ENCODE results near the gene NRG3. TPM values are rescaled to one million over a fixed set of nuclear protein-coding genes. Genes with fewer than 3 reads are reported as not detected.

NRG3 gene
- total and polyA plus RNA-seq, 2 donors (not counting 1 experiment from before 2014, with no cell fraction given) = not detected

- H3K27me3 ChIP-seq (ENCODE audit: control insufficient read depth, insufficient read depth, low read length) = no peaks in the 10 kb centered on the region
- no peaks in the 10 kb centered on the region for H3K4me1 ChIP-seq (ENCODE audit: control insufficient read depth, extremely low read depth, insufficient read depth, low read length)
- no peak overlapping the region for H3K27ac ChIP-seq (ENCODE audit: insufficient read depth, low read length)
- H3K36me3 ChIP-seq (ENCODE audit: control insufficient read depth, insufficient read depth, low read length) = no peaks in the 10 kb centered on the region
- H2AFZ ChIP-seq (ENCODE audit: low read length) = no peak overlapping the region
- no peaks in the 10 kb centered on the region for H4K20me1 ChIP-seq (ENCODE audit: control insufficient read depth, extremely low read depth, insufficient read depth, low read length)
- no peak for DNase-seq (ENCODE audit: low read depth in 2 of 2)
- H3K4me3 ChIP-seq (replicated peaks in 1 of 4; ENCODE audit: control extremely low read depth in 1 of 4, insufficient read depth in 1 of 4, low read depth in 3 of 4, low read length in 4 of 4) = no peak overlapping the region
- H3K9ac ChIP-seq (ENCODE audit: insufficient read depth, low read length) = no peak overlapping the region
- H3K9me3 ChIP-seq (ENCODE audit: control insufficient read depth, insufficient read depth, low read depth, low read length) = no peaks in the 10 kb centered on the region
- H3K4me2 ChIP-seq (ENCODE audit: extremely low read depth, insufficient read depth, low read length) = no peak overlapping the region
- no peaks in the 10 kb centered on the region for H3K79me2 ChIP-seq (ENCODE audit: control insufficient read depth, insufficient read depth, low read length)
- TF ChIP-seq EZH2 (IDR thresholded peaks at IDR 0.05; ENCODE audit: low read length, missing control alignments) (no peak), CTCF (conservative IDR thresholded peaks at IDR 0.05 in 1 of 2, IDR thresholded peaks at IDR 0.05 in 1 of 2; ENCODE audit: low read depth in 1 of 2, low read length in 2 of 2) (no peak)
Observed at GRCh38 chr10:82038587-82038986, 163.6 kb downstream of the NRG3 start.

GRCh38 chr10:82040336-82040735 lies 165.3 kb downstream of the NRG3 start:
- no peak overlapping the region for H3K4me3 ChIP-seq (replicated peaks in 1 of 4; ENCODE audit: control extremely low read depth in 1 of 4, insufficient read depth in 1 of 4, low read depth in 3 of 4, low read length in 4 of 4)
- no peaks in the 10 kb centered on the region for H4K20me1 ChIP-seq (ENCODE audit: control insufficient read depth, extremely low read depth, insufficient read depth, low read length)
- TF ChIP-seq EZH2 (IDR thresholded peaks at IDR 0.05; ENCODE audit: low read length, missing control alignments) = no peak
- no peak overlapping the region for H3K9ac ChIP-seq (ENCODE audit: insufficient read depth, low read length)
- H3K4me1 ChIP-seq (ENCODE audit: control insufficient read depth, extremely low read depth, insufficient read depth, low read length) = no peaks in the 10 kb centered on the region
- DNase-seq (ENCODE audit: low read depth in 2 of 2) = no peak
- no peak overlapping the region for H3K27ac ChIP-seq (ENCODE audit: insufficient read depth, low read length)
- H3K79me2 ChIP-seq (ENCODE audit: control insufficient read depth, insufficient read depth, low read length) = no peaks in the 10 kb centered on the region
- H3K9me3 ChIP-seq (ENCODE audit: control insufficient read depth, insufficient read depth, low read depth, low read length) = no peaks in the 10 kb centered on the region
- no peak overlapping the region for H3K4me2 ChIP-seq (ENCODE audit: extremely low read depth, insufficient read depth, low read length)
- no peaks in the 10 kb centered on the region for H3K36me3 ChIP-seq (ENCODE audit: control insufficient read depth, insufficient read depth, low read length)
- no peak overlapping the region for H2AFZ ChIP-seq (ENCODE audit: low read length)
- no peaks in the 10 kb centered on the region for H3K27me3 ChIP-seq (ENCODE audit: control insufficient read depth, insufficient read depth, low read length)

- DNase-seq (ENCODE audit: low read depth in 2 of 2) = no peak
- H3K27ac ChIP-seq (ENCODE audit: insufficient read depth, low read length) = no peak overlapping the region
- H3K9me3 ChIP-seq (ENCODE audit: control insufficient read depth, insufficient read depth, low read depth, low read length) = no peaks in the 10 kb centered on the region
- H2AFZ ChIP-seq (ENCODE audit: low read length) = no peak overlapping the region
- H3K4me3 ChIP-seq (replicated peaks in 1 of 4; ENCODE audit: control extremely low read depth in 1 of 4, insufficient read depth in 1 of 4, low read depth in 3 of 4, low read length in 4 of 4) = no peak overlapping the region
- no peaks in the 10 kb centered on the region for H3K36me3 ChIP-seq (ENCODE audit: control insufficient read depth, insufficient read depth, low read length)
- H3K4me1 ChIP-seq (ENCODE audit: control insufficient read depth, extremely low read depth, insufficient read depth, low read length) = no peaks in the 10 kb centered on the region
- no peaks in the 10 kb centered on the region for H3K79me2 ChIP-seq (ENCODE audit: control insufficient read depth, insufficient read depth, low read length)
- no peaks in the 10 kb centered on the region for H3K27me3 ChIP-seq (ENCODE audit: control insufficient read depth, insufficient read depth, low read length)
- no peaks in the 10 kb centered on the region for H4K20me1 ChIP-seq (ENCODE audit: control insufficient read depth, extremely low read depth, insufficient read depth, low read length)
- TF ChIP-seq CTCF (conservative IDR thresholded peaks at IDR 0.05 in 1 of 2, IDR thresholded peaks at IDR 0.05 in 1 of 2; ENCODE audit: low read depth in 1 of 2, low read length in 2 of 2) (no peak), EZH2 (IDR thresholded peaks at IDR 0.05; ENCODE audit: low read length, missing control alignments) (no peak)
- H3K9ac ChIP-seq (ENCODE audit: insufficient read depth, low read length) = no peak overlapping the region
- no peak overlapping the region for H3K4me2 ChIP-seq (ENCODE audit: extremely low read depth, insufficient read depth, low read length)
Observed at GRCh38 chr10:82041018-82041417, 166.0 kb downstream of the NRG3 start.

Data from fibroblast of lung (primary cell).